HG02885 (cell line): ENCODE data around the gene COPZ2.
"Not testable (repeated sequence)": the region's sequence is repeated elsewhere in the genome, so short reads cannot be mapped to it uniquely, and the experiment has no call there.

Experiments used
- ATAC-seq: cut with Tn5 transposase; IDR thresholded peaks from one replicate; pipeline ENCODE4 v1.9.1; 2021; ENCODE audit warnings: mild to moderate bottlenecking; ENCODE audit not compliant: unreplicated experiment, poor library complexity

COPZ2 gene

DNA sequence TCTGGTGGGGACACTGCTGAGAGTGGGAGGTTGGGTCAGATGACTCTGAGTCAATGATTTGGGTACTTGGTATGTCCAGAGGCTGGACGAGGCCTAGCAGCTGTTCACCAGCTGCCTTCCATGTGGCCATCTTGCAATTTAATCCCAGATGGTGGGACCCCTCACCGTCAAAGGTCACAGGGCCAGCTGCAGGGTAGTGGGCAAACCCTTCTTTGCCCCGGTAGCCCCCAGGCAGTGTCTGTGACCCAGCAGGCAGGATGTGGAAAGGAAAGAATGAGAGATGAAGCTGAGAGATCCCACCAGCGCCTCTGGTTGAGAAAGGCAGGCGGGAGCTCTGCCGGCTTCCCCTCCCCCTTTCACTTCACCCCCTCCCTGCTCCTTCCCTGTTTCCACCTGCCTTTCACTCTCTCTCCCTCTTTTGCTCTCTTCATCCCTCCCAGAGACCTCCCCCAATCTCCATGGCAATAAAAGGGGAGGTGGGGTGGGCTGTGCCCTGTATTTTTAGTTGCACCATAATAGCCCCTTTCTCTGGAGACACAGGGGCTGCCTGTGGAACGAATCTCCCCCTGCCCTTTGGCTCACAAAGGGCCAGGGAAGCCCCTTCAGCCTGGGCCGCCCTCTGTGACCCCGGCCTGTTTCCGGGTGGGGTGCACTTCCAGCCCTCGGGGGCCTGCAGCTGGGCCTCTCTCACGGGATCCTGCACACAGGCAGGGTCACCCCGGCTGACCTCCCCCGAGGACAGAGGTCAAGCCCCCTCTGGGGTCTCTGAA, 46.5 kb downstream of the COPZ2 start:
- ATAC-seq, result no peak

DNA sequence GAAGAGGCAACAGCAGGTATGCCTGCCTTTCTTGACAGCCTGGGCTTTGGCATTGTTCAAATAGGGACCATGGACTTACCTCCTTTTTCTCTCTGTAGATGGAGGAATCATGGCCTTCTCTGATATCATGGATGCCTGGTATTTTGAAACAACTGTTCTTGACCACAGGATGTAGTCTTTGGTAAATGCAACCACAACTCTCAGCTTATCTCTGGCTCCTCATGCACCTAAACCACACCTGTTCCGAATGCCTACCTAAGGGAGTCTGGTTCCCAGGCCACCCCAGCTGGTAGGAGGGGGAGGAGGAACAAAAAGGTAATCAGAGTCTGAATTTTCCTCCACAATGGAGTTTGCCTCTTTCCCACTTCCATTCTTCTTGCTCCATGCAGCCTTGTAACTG, 47.9 kb downstream of the COPZ2 start:
- no peak for ATAC-seq

DNA sequence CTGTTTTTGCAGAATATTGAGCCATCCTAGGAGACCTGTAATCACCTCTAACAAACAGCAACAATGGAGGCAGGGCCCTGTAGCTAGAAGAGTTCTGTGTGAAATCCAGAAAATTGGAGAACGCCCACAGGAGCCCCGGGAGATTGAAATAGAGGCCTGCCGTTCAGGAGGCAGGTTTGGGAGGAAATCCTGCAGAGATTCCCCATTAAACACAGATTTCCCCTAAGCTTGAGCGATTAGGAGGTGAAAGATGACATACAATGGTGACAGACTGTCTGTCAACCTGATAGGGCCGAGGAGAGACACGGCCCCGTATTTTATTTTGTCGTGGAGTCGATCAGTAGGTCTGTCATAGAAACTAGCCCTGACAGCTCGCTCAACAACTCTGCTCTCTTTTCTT, 48.4 kb downstream of the COPZ2 start:
- no peak for ATAC-seq

DNA sequence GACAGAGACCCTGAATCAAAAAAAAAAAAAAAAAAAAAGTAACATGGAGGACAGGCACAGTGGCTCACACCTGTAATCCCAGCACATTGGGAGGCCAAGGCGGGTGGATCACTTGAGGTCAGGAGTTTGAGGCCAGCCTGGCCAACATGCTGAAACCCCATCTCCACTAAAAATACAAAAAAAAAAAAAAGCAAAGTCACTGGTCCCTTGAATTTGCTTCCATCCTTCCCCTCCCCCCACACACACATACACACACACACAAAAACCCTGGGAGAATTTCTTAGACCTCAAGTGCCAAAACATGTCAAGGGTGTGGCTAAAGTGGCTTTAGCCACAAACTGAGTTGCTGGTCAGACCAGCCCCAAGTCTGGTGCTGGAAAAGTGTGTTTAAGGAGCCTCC, 49.2 kb downstream of the COPZ2 start:
- ATAC-seq, result not testable (repeated sequence)

DNA sequence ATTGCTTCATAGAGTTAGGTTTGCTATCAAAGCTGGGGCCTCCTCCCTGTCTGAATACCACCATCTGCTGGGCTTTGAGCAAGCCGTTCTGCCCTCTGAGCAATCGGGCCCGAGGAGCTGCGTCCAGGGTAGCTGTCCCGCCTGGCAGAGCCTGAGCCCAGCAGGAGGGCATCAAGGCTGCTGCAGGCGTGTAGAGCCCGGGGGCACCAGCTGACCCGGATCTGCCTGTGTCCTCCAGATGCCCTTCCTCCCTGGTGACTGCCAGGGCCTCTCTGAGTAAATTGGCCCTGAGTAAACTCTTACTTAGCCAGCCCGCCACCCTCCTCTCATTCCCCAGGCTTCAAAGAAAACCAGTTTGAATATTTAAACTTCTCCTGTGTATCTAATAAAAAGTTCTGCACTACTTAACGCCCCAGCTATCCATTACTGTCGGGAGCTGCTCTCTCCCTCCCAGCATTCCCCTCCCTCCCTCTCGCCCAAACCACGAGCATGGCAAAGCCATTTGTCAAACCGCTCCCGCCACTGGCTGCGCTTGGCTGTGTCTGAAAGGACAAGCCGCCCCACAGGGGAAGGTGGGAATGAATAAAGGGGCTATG, 50.3 kb downstream of the COPZ2 start:
- ATAC-seq, result no peak

DNA sequence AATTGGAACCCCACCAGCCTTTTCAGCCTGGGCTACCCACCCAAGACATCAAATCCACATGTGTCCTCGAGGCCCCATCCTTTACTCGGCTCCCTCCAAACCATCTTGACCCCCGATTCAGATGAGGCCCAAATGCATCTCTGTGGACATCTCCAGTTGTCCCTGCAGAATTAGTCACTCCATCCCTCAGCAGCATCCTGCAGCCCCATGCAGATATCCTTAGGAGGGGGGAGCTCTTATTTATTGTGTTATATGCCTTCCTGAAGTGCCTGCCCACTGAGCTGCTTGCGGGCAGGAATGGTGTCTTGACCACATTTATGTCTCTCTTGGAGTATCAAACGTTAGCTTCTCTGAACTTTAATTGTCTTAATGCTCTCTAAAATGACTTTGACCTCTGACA, 51.1 kb downstream of the COPZ2 start:
- no peak for ATAC-seq

DNA sequence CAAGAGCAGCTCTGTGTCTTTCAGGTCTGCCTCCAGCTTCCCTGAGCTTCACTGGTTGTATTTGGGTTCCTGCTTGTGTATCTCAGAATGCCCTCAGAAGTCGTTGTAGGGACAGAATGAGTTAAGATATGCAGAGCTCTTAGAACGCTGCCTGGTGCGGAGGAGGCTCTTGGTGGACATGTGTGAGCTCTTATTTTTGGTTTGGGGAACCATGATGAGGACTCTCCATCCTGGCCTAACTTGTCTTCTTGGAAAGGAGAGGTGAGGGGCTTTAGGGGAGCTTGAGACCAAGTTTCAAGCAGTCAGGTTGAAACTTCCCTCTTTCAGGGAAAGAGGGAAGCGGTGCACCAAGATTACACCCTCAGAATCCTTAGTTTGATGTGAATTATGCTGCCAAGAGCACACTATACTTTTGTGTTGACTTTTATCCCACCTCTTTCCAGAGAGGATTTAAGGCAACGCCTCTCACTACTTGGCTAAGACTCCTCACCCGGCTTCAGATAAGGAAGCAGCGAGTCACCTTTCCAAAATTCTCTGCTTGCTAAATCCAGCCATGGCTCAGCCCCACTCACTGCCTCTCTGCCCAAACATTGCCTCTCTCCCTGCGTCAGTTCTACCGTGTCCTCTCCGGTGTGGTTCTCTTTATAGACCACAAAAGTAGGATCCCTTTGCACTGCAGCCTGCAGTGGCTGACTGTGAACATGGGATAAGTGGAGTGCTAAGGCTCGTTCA, 53.9 kb downstream of the COPZ2 start:
- no peak for ATAC-seq

DNA sequence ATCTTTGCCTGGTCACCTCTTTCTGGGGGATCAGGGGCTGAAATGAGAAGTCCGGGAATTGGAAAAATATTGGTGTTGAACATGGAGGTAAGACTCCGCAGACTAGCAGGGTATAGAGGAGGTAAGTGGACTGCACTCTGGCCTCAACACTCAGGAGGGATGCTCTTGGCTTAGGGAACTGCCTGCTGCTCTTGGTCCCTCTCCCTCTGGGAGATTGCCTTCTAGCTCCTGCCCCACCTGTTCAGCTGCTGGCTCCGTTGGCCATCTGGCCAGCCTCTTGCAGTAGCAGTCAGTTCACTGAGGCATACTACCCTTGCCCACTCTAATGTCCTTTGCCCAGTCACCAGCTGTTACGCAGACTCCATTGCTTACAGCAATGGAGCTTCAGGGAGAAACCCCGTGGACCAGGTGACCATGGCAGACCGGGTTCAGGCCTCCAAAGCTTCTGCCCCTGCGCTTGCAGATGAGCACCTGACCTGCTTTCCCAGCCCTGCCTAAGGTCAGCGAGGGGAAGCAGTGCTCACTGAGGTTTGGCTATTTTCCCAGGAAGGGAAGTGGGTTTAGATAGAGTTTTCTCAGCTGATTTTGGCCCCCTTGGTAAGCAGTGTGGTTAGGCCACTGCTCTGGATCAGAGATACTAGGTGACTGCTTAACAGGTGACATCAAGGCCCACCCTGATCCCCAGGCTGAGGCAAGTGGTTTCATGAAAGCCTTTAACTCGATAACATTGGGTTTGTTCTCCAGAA, 54.8 kb downstream of the COPZ2 start:
- ATAC-seq, result no peak

DNA sequence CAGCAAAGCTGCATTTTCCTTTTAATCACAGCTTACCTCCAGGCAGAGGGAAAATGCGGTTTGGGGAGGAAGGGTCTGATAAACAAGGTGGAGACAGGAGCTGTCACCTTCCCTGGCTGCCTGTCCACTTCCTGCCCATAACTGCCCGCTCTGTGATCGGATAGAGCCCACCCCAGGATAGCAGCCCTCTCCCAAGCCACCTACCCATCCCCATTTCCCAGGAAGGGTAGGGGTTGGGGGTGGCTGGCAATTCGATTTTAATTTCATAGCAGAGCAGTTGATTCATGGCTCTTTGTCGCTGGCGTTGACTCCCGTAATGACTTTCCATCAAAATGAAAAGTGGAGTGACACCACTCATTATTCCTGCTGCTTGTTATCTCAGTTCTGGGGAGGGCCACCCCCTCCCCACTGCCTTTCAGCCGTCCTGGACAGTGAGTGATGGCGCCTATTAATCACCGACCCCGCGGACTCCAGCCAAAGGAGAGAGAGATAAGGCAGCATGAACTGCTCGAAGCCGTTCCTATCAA, 55.4 kb downstream of the COPZ2 start:
- ATAC-seq, result no peak

DNA sequence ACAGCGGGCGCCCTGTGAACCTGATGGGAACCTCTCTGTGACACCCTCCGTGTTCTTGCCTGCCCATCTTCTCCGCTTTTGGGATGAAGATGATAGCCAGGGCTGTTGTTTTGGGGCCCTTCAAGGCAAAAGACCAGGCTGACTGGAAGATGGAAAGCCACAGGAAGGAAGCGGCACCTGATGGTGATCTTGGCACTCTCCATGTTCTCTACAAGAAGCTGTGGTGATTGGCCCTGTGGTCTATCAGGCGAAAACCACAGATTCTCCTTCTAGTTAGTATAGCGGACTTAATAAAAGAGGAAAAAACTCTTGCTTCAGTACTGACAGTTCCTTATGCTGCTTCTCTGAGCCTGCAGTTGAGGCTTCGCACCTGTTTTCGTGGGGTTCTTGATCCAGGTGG, 56.1 kb downstream of the COPZ2 start:
- ATAC-seq, result no peak

DNA sequence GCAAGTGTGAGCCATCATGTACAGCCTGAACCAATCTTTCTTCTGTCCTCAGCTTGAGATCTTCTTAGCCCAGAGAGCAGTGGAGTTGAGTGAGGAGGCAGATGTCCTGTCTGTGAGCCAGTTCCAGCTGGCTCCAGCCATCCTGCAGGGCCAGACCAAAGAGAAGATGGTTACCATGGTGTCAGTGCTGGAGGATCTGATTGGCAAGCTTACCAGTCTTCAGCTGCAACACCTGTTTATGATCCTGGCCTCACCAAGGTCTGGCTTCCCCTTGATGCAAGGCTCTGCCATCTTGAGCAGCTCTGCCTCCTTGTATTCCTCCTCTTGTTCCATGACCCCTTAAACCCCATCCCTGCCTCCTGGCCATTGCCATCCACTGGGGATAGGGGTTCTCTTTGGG, 57.1 kb downstream of the COPZ2 start:
- no peak for ATAC-seq

DNA sequence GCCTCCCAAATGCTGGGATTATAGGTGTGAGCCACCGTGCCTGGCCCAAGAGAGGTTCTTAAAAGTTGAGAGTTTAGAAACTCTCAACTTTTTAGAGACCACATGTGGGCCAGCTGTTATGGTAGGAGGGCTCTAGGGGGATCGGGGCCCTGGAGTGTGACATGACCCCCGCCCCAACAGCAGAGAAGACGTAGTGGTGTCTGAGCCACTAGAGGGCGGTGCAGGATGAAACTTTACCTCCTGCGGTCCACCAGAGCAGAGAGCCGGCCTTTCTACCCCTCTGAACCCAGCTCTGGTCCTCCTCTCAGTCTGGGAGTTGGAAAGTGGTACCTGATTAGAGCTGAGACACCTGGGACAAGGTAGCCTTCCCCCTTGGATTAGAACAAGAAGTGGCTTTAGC, 59.3 kb downstream of the COPZ2 start:
- ATAC-seq, result no peak
